HepG2 (cell line): Measurements from ENCODE around the gene DUS3L. TPM values are rescaled to one million over a fixed set of nuclear protein-coding genes. Genes with fewer than 3 reads are reported as not detected.
A peak's percentile ranks its signal among the peaks of the same experiment; 100 is the strongest.

Experiments
- GZF1 ChIP-seq: sonication (generic); formaldehyde crosslinking; IDR thresholded peaks from 2 replicates; pipeline ENCODE4 v1.5.1; 2020; ENCODE audit warnings: mild to moderate bottlenecking, missing genetic modification reagents
- HNF4A ChIP-seq: sonication (generic); formaldehyde crosslinking; IDR thresholded peaks from 2 replicates; pipeline ENCODE4 v1.4.0; 2020; ENCODE audit warnings: missing genetic modification reagents
- KAT8 ChIP-seq: IDR thresholded peaks from 2 replicates; pipeline ENCODE4 v1.6.1; 2016; ENCODE audit warnings: missing genetic modification reagents, missing compliant biosample characterization
- LCORL ChIP-seq, 2 experiments: fragments of 450-650 bp in 1 of 2; sonication (generic) in 1 of 2; formaldehyde crosslinking in 1 of 2; IDR thresholded peaks; 2 replicates each; pipeline versions ENCODE4 v1.5.0 to v1.6.1; 2017 to 2020; ENCODE audit warnings: antibody characterized with exemption in 1 of 2, missing genetic modification reagents in 1 of 2
- MEIS1 ChIP-seq: sonication (generic); formaldehyde crosslinking; IDR thresholded peaks from 2 replicates; pipeline ENCODE4 v1.9.0; 2021; ENCODE audit warnings: mild to moderate bottlenecking, missing genetic modification reagents, moderate library complexity, borderline replicate concordance
- NAIF1 ChIP-seq: sonication (generic); formaldehyde crosslinking; IDR thresholded peaks from 2 replicates; pipeline ENCODE4 v1.5.0; 2020; ENCODE audit warnings: mild to moderate bottlenecking, missing genetic modification reagents, borderline replicate concordance
- RFXAP ChIP-seq: sonication (generic); formaldehyde crosslinking; IDR thresholded peaks from 2 replicates; pipeline ENCODE4 v1.4.0; 2020; ENCODE audit warnings: missing genetic modification reagents, borderline replicate concordance
- SP5 ChIP-seq: IDR thresholded peaks from 2 replicates; pipeline ENCODE4 v1.6.1; 2016; ENCODE audit warnings: low read depth, borderline replicate concordance
- TEAD2 ChIP-seq: sonication (generic); formaldehyde crosslinking; IDR thresholded peaks from 2 replicates; pipeline ENCODE4 v1.9.0; 2021; ENCODE audit warnings: missing genetic modification reagents
- ZNF143 ChIP-seq: sonication (generic); formaldehyde crosslinking; IDR thresholded peaks from 2 replicates; pipeline ENCODE4 v1.4.0; 2020; ENCODE audit warnings: missing genetic modification reagents
- ZNF30 ChIP-seq: sonication (generic); formaldehyde crosslinking; IDR thresholded peaks from 2 replicates; pipeline ENCODE4 v1.5.0; 2020; ENCODE audit warnings: mild to moderate bottlenecking, missing genetic modification reagents
- ZNF788 ChIP-seq: sonication (generic); formaldehyde crosslinking; IDR thresholded peaks from 2 replicates; pipeline ENCODE4 v1.5.0; 2020; ENCODE audit warnings: mild to moderate bottlenecking, missing genetic modification reagents, borderline replicate concordance
- polyA plus RNA-seq, 8 experiments: library from polyadenylated mRNA; depleted of rRNA in 3 of 8; stranded (reverse) in 7 of 8; unstranded in 1 of 8; fragments of >200 nt; fragmentation: Illumina TruSeq in 4 of 8; extraction: Trizol in 4 of 8; gene quantifications; 2 replicates each; pipeline versions ENCODE4 v1.2.1 to v1.2.3, GENCODE V29; 2011 to 2016; ENCODE audit warnings: low read depth in 4 of 8, missing spikeins in 1 of 8, mixed read lengths in 1 of 8; ENCODE audit not compliant: insufficient read depth in 1 of 8
- total RNA-seq, 5 experiments: library from RNA; depleted of rRNA; stranded (reverse); fragments of >200 nt; fragmentation: Illumina TruSeq; extraction: Trizol; gene quantifications; 2 replicates each; pipeline ENCODE4 v1.2.3, GENCODE V29; 2016; ENCODE audit warnings: low read depth in 1 of 5
- TF ChIP-seq, protein P1 (sequence below): sonication (generic); formaldehyde crosslinking; IDR thresholded peaks from 2 replicates; pipeline ENCODE4 v1.8.0; 2022; ENCODE audit warnings: missing genetic modification reagents, mild to moderate bottlenecking, moderate library complexity, borderline replicate concordance
- TF ChIP-seq, protein P2 (sequence below): sonication (generic); IDR thresholded peaks from 2 replicates; pipeline ENCODE4 v1.6.1; 2016; ENCODE audit warnings: low read depth, borderline replicate concordance
- TF ChIP-seq, protein P3 (sequence below): IDR thresholded peaks from 2 replicates; pipeline ENCODE4 v1.6.1; 2016; ENCODE audit warnings: missing compliant biosample characterization, missing genetic modification reagents, borderline replicate concordance

DUS3L gene
- total and polyA plus RNA-seq, 2 of the 13 experiments (the other 11 are each of a cell fraction or from before 2014, with no cell fraction given): 13.3 to 25.1 TPM

DNA sequence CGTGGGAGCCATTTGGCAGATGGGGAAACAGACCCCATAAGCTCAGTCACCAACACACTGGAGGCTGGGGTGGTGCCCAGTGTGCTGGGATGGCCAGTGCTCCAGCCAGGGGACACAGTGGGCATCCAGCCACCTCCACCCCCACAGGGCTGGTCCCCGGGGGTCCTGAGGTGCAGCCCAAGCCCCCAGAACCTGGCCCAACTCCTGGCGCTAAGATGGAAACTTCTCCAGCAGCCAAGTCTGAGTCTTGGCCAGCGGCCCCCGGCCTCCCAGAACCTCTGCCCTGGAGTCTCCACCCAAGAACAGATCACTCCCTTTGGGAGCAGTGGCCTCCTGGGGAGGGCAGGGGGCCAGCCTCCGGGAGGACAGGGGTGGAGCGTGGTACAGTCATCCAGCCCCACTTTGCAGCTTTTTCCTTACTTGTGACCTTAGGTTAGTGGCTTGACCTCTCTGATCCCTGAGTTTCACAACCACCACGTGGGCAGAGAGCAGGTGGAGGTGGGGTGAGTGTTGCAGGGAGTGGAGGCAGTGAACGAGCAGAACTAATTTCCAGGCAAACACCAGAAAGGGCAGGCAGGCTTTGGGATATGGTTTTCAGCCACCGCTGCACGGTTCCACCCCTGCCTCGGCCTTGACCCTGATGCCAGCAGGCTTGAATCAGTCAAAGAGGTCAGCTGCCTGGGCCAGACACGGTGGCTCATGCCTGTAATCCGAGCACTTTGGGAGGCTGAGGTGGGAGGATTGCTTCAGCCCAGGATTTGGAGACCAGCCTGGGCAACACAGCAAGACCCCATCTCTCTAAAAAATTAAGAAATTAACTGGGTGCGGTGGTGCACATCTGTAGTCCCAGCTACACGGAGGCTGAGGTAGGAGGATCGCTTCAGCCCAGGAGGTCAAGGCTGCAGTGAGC, 9.7 kb upstream of the DUS3L start (continued):
- no peak for TF ChIP-seq TEAD2 (CRISPR knock-in tag)
- TF ChIP-seq HNF4A: peak; percentile 57
- TF ChIP-seq GZF1 (CRISPR knock-in tag): no peak
- TF ChIP-seq SP5 (CRISPR knock-in tag): peak; percentile 24; the same call in 1 of the 2 replicates
- no peak for TF ChIP-seq RFXAP (CRISPR knock-in tag)
- TF ChIP-seq KAT8 (CRISPR knock-in tag): 0 out of 2 replicates have a peak, but pooled peaks have one; percentile 21
- peak; percentile 49; the same call in 1 of the 2 replicates for TF ChIP-seq ZNF788 (CRISPR knock-in tag)
- TF ChIP-seq ZNF143: no peak
- TF ChIP-seq ZNF30: no peak
- TF ChIP-seq, protein P1, sequence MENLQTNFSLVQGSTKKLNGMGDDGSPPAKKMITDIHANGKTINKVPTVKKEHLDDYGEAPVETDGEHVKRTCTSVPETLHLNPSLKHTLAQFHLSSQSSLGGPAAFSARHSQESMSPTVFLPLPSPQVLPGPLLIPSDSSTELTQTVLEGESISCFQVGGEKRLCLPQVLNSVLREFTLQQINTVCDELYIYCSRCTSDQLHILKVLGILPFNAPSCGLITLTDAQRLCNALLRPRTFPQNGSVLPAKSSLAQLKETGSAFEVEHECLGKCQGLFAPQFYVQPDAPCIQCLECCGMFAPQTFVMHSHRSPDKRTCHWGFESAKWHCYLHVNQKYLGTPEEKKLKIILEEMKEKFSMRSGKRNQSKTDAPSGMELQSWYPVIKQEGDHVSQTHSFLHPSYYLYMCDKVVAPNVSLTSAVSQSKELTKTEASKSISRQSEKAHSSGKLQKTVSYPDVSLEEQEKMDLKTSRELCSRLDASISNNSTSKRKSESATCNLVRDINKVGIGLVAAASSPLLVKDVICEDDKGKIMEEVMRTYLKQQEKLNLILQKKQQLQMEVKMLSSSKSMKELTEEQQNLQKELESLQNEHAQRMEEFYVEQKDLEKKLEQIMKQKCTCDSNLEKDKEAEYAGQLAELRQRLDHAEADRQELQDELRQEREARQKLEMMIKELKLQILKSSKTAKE (CRISPR knock-in tag): peak; percentile 51
- TF ChIP-seq LCORL (IDR thresholded peaks at IDR 0.05): no peak
- TF ChIP-seq LCORL (CRISPR knock-in tag; IDR thresholded peaks at IDR 0.05): peak; percentile 63
- TF ChIP-seq, protein P2, sequence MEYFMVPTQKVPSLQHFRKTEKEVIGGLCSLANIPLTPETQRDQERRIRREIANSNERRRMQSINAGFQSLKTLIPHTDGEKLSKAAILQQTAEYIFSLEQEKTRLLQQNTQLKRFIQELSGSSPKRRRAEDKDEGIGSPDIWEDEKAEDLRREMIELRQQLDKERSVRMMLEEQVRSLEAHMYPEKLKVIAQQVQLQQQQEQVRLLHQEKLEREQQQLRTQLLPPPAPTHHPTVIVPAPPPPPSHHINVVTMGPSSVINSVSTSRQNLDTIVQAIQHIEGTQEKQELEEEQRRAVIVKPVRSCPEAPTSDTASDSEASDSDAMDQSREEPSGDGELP: 0 out of 2 replicates have a peak, but pooled peaks have one; percentile 39
- peak; percentile 77; the same call in 1 of the 2 replicates for TF ChIP-seq NAIF1 (CRISPR knock-in tag)
- TF ChIP-seq, protein P3, sequence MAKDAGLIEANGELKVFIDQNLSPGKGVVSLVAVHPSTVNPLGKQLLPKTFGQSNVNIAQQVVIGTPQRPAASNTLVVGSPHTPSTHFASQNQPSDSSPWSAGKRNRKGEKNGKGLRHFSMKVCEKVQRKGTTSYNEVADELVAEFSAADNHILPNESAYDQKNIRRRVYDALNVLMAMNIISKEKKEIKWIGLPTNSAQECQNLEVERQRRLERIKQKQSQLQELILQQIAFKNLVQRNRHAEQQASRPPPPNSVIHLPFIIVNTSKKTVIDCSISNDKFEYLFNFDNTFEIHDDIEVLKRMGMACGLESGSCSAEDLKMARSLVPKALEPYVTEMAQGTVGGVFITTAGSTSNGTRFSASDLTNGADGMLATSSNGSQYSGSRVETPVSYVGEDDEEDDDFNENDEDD (CRISPR knock-in tag): no peak
- 0 out of 2 replicates have a peak, but pooled peaks have one; percentile 2 for TF ChIP-seq MEIS1 (CRISPR knock-in tag)
